Right hindlimb (tissue), 1 donor: ENCODE data around the gene ZYG11B.
"Not testable (repeated sequence)": the region's sequence is repeated elsewhere in the genome, so short reads cannot be mapped to it uniquely, and the experiment has no call there.

Experiments used
- DNase-seq: peaks from one replicate; pipeline ENCODE4 v3.0.0-alpha.2; 2018

The ZYG11B gene

GRCh38 chr1:52759908-52760307 is 33.7 kb downstream of the ZYG11B start:
- no peak for DNase-seq

- DNase-seq, result no peak
Measured at GRCh38 chr1:52767596-52768280, 41.5 kb downstream of the ZYG11B start.

DNA sequence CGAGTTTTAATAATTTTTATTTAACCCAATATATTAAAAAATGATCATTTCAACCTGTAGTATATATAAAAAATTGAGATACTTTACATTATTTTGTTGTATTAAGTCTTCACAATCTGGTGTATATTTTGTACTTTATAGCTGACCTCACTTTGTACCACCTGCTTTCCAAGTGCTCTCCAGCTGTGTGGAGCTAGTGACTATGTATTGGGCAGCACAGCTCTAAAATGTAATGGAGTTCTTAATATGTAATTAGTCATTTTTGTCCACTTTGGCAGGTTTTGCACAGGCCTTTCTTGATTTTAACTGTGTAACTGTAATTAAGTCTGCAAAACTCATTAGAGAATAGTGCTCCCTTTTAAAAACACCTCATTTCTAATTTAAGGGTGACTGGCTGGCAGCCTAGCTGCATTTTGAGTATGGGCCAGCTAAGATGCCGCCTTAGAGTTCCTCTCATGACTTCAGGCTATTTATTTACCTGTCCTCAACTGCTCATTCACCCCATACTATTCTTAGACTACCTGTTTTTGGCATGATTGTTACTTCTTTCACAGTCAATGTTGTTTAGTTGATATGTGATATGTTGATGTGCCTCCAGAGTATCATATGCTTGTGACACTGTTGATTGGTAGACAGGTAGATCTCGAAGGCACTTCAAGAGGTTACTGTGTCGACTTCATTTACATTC is 43.2 kb downstream of the ZYG11B start:
- DNase-seq, result no peak

GRCh38 chr1:52771384-52771783 is 45.1 kb downstream of the ZYG11B start:
- no peak for DNase-seq

DNA sequence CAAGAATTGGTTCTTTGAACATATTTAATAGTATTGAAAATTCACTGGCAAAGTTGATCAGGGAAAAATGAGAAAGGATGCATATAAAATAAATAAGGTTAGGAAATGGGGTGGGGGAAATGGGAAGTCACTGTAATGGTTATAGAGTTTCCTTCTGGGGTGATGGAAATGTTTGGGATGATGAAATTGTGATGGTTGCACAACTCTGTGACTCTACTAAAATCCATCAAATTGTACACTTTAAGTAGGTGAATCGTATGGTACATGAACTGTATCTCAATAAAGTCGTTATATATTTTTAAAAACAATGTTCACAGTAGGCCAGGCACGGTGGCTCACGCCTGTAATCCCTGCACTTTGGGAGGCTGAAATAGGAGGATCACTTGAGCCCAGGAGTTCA is 59.9 kb downstream of the ZYG11B start:
- DNase-seq, result no peak

DNA sequence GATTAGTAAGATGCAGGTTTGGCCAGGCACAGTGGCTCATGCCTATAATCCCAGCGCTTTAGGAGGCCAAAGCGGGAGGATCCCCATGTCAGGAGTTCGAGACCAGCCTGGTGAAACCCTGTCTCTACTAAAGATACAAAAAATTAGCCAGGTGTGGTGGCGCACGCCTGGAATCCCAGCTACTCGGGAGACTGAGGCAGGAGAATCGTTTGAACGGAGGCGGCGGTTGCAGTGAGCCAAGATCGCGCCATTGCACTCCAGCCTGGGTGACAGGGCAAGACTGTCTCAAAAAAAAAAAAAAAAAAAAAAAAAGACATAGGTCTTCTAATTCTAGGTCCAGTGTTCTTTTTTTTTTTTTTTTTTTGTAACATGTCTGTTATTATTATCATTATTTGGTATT is 64.2 kb downstream of the ZYG11B start:
- not testable (repeated sequence) for DNase-seq

DNA sequence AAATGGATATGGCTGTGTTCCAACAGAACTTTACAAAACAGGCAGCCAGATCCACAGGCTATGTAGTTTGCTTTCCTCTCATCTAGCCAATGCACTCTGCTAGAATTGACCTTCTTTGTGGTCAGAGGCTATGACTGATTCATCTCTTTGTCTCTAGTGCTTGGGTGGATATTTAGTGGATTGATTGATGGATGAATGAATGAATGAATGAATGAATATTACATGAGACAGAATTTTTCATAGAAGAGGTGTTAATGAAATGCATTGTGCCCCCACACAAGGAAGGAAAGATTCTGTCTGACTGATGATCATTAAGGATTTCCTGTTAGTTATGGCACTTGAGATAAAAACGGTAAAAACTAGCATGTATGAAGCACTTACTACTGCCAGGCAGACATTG is 65.8 kb downstream of the ZYG11B start:
- DNase-seq, result no peak

DNA sequence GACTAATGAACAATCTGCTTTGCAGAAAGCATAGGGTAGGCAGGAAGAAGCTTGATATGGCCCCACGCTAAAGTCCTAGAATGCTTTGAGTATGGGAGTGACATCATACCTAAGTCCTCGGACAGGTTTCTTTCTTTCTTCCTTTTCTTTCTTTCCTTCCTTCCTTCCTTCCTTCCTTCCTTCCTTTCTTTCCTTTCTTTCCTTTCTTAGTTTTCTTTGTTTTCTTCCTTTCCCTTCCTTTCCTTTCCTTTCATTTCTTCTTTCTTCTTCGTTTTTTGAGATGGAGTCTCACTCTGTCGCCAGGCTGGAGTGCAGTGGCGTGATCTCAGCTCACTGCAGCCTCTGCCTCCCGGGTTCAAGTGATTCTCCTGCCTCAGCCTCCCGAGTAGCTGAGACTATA is 67.5 kb downstream of the ZYG11B start:
- DNase-seq, result not testable (repeated sequence)

DNA sequence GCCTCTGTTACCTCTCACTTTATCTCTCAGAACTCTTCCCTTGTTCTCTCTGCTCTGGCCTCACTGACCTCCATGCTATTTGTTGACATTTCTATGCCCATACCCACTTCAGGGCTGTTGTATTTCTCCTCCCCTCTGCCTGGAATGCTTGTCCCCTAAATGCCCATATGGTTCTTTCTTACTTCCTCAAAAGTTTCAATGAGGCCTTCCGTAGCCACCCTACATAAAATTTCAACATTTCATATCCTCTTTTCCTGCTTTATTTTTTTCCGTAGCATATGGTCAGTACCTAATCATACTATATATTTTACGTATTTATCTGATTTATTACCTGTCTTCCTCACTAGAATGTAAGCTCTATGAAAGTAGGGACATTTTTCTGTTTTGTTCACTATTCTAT is 69.2 kb downstream of the ZYG11B start:
- no peak for DNase-seq

- DNase-seq, result no peak
Measured at GRCh38 chr1:52798331-52798730, 72.1 kb downstream of the ZYG11B start.

- no peak for DNase-seq
Measured at GRCh38 chr1:52801011-52801410, 74.8 kb downstream of the ZYG11B start.

GRCh38 chr1:52804083-52804482 is 77.8 kb downstream of the ZYG11B start:
- not testable (repeated sequence) for DNase-seq

- DNase-seq, result no peak
Measured at GRCh38 chr1:52814465-52814864, 88.2 kb downstream of the ZYG11B start.

- not testable (repeated sequence) for DNase-seq
Measured at GRCh38 chr1:52820830-52821229, 94.6 kb downstream of the ZYG11B start.

DNA sequence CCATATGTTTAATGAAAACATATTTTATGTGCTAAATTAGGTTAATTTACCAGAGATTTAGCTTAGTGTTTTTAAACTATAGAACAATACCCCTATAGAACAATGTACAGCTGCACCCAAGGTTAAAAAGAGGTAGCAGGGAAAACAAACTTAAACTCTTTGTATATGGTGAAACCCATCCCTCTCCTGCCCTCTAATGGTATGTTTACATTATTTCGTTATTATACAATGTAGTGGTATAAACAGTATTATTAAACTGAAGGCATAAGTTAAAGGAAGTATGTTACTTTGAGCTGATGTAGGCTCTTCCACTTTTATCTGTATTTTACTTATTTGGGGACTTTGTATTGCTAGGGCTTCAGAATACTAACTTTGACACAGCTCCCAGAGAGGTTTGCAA is 99.6 kb downstream of the ZYG11B start:
- no peak for DNase-seq

- no peak for DNase-seq
Measured at GRCh38 chr1:52834798-52835197, 108.5 kb downstream of the ZYG11B start.

DNA sequence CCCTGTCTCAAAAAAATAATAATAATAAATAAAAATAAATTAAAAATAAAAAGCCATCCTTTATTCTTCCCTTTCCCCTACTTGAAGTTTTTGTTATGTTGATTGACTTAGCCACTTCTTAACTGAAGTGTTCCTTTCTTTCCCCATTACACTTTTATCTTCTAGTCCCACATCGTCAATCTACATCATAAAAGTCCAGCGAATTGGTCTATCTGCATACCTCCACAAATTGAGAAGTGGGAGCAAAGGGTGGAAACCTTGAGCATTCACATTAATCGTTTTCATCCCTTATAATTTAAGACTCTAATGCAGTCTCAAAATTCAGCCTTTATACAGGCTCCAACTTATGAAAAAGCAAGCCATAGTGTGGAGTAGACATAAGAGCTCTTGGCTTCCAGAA is 109.8 kb downstream of the ZYG11B start:
- no peak for DNase-seq

DNA sequence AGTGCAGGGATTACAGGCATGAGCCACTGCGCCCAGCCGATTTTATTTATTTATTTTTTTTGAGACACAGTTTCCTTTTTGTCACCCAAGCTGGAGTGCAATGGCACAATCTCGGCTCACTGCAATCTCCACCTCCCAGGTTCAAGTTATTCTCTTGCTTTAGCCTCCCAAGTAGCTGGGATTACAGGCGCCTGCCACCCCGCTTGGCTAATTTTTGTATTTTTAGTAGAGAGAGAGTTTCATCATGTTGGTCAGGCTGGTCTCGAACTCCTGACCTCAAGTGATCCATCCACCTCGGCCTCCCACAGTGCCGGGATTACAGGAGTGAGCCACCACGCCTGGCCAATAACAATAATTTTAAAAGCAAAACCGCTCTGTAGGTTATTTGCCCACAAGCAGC is 112.9 kb downstream of the ZYG11B start:
- DNase-seq, result not testable (repeated sequence)

- DNase-seq, result peak; percentile 63
Measured at GRCh38 chr1:52842643-52843310, 116.5 kb downstream of the ZYG11B start, which contains the start of gene ZYG11A. Gene ZYG11A (plus strand): TSS chr1:52842760. CDS start chr1:52842884, 124 bp downstream.

- not testable (repeated sequence) for DNase-seq
Measured at GRCh38 chr1:52845119-52845518, 118.9 kb downstream of the ZYG11B start.

GRCh38 chr1:52848423-52848822 is 122.2 kb downstream of the ZYG11B start:
- DNase-seq, result no peak

DNA sequence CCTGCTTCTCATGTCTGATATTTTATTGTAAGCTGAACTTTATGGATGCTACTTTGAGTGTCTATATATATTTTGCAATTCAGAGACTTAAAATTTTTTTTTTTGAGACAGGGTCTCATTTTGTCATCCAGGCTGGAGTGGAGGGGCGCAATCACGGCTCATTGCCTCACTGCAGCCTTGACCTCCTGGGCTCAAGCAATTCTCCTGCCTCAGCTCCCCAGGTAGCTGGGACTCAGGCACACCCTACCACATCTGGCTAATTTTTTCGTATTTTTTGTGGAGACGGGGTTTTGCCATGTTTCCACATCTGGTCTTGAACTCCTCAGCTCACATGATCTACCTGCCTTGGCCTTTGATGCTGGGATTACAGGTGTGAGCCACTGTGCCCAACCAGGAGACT is 124.7 kb downstream of the ZYG11B start:
- DNase-seq, result no peak

GRCh38 chr1:52852854-52853253 is 126.6 kb downstream of the ZYG11B start:
- no peak for DNase-seq

GRCh38 chr1:52855584-52855983 is 129.3 kb downstream of the ZYG11B start:
- no peak for DNase-seq
